PC-9 (cell line): ENCODE measurements around the gene MATN1. TPM values are rescaled to one million over a fixed set of nuclear protein-coding genes. Genes with fewer than 3 reads are reported as not detected.

Experiments
- BruUV-seq: library from RNA; stranded (reverse); fragments of 400-500 nt; replicated peaks from 2 replicates; lab custom pipeline; 2021; lab: Mats Ljungman, UMichigan
- CTCF ChIA-PET: fragments of 300-600 bp; sonication (Branson Sonifier 250); formaldehyde crosslinking; loops from one replicate; lab custom pipeline; 2022; ENCODE audit warnings: antibody characterized with exemption; lab: Charles Lee
- POLR2A ChIA-PET: fragments of 300-600 bp; sonication (Branson Sonifier 250); formaldehyde crosslinking; loops from one replicate; lab custom pipeline; 2022; ENCODE audit warnings: antibody characterized with exemption; ENCODE audit not compliant: unreplicated experiment; lab: Charles Lee
- DNase-seq, 2 experiments: peaks; one replicate each; pipeline versions ENCODE4 v3.0.0 to v3.0.0-alpha.2; 2015 to 2022; ENCODE audit warnings: mixed read lengths in 1 of 2
- H2AFZ ChIP-seq: fragments of 200-600 bp; sonication (generic); 2 replicates; pipeline ENCODE4 v1.8.1; 2017; ENCODE audit warnings: antibody characterized with exemption
- H3F3A ChIP-seq: fragments of 200-600 bp; sonication (generic); 2 replicates; pipeline ENCODE4 v1.8.1; 2017; ENCODE audit warnings: antibody characterized with exemption, mild to moderate bottlenecking, low read depth; ENCODE audit not compliant: insufficient read depth
- H3K27ac ChIP-seq: fragments of 200-600 bp; sonication (generic); 2 replicates; pipeline ENCODE4 v1.6.1; 2016; ENCODE audit warnings: mixed run types
- H3K27me3 ChIP-seq: fragments of 200-600 bp; sonication (generic); 2 replicates; pipeline ENCODE4 v1.6.1; 2016; ENCODE audit warnings: low read depth, mixed run types; ENCODE audit not compliant: insufficient read depth
- H3K36me3 ChIP-seq: fragments of 200-600 bp; sonication (generic); 2 replicates; pipeline ENCODE4 v1.6.1; 2016; ENCODE audit warnings: low read depth, mixed run types
- H3K4me1 ChIP-seq: fragments of 200-600 bp; sonication (generic); replicated peaks from 2 replicates; pipeline ENCODE4 v1.6.1; 2016; ENCODE audit warnings: mixed run types; ENCODE audit not compliant: insufficient read depth
- H3K4me2 ChIP-seq: fragments of 200-600 bp; sonication (generic); 2 replicates; pipeline ENCODE4 v1.6.1; 2017; ENCODE audit warnings: mixed run types
- H3K4me3 ChIP-seq: fragments of 200-600 bp; sonication (generic); 2 replicates; pipeline ENCODE4 v1.6.1; 2016; ENCODE audit warnings: mixed run types
- H3K79me2 ChIP-seq: fragments of 200-600 bp; sonication (generic); 2 replicates; pipeline ENCODE4 v1.6.1; 2017; ENCODE audit warnings: low read depth, mixed run types
- H3K9me2 ChIP-seq: fragments of 200-600 bp; sonication (generic); 2 replicates; pipeline ENCODE4 v1.8.1; 2017; ENCODE audit warnings: mild to moderate bottlenecking; ENCODE audit not compliant: insufficient read depth
- H3K9me3 ChIP-seq: fragments of 200-600 bp; sonication (generic); 2 replicates; pipeline ENCODE4 v1.8.1; 2016; ENCODE audit warnings: low read depth; ENCODE audit not compliant: insufficient read depth
- H4K20me1 ChIP-seq: fragments of 200-600 bp; sonication (generic); 2 replicates; pipeline ENCODE4 v1.8.1; 2017; ENCODE audit not compliant: insufficient read depth
- EZH2 ChIP-seq: fragments of 200-600 bp; sonication (generic); IDR thresholded peaks from 2 replicates; pipeline ENCODE4 v1.8.0; 2017; ENCODE audit warnings: antibody characterized with exemption, low read depth
- intact Hi-C: fragments of 100-400 bp; cut with micrococcal nuclease; formaldehyde crosslinking; loops from one replicate; pipeline ENCODE4 v1.10.0; 2022; ENCODE audit not compliant: unreplicated experiment
- total RNA-seq: library from RNA; stranded (reverse); gene quantifications from 2 replicates; pipeline ENCODE4 v1.2.3, GENCODE V29; 2021
- TF ChIP-seq, protein P1 (sequence below): fragments of 200-600 bp; sonication (generic); conservative IDR thresholded peaks from 2 replicates; pipeline ENCODE4 v1.6.1; 2017; ENCODE audit warnings: mixed run types, antibody characterized with exemption, mild to moderate bottlenecking, moderate library complexity

Gene MATN1
- total RNA-seq, 1 experiment from 2014 or later = 0.37 TPM

- Histone ChIP-seq H3K36me3 (no peaks in the 10 kb centered on the region), H3K27ac (no peak overlapping the region), H3K27me3 (no peaks in the 10 kb centered on the region), H3K4me3 (no peak overlapping the region), H3K4me1 (peaks cover 12% of the 10 kb centered on the region), H2AFZ (no peak overlapping the region), H3K79me2 (no peaks in the 10 kb centered on the region), H3K4me2 (no peak overlapping the region), H3K9me2 (no peaks in the 10 kb centered on the region), H3F3A (peaks cover 3% of the 10 kb centered on the region; the same call in 1 of the 2 replicates), H3K9me3 (no peaks in the 10 kb centered on the region), H4K20me1 (no peaks in the 10 kb centered on the region)
- DNase-seq = no peak
- ChIA-PET POLR2A (no interaction called here), CTCF (no interaction called here)
- BruUV-seq = no TSS peak
- intact Hi-C loops = loop anchor here (10.0 kb wide), 1 partner anchor 168 kb away; no protein-coding TSS in a partner anchor
- TF ChIP-seq EZH2 = no peak
- TF ChIP-seq, protein P1, sequence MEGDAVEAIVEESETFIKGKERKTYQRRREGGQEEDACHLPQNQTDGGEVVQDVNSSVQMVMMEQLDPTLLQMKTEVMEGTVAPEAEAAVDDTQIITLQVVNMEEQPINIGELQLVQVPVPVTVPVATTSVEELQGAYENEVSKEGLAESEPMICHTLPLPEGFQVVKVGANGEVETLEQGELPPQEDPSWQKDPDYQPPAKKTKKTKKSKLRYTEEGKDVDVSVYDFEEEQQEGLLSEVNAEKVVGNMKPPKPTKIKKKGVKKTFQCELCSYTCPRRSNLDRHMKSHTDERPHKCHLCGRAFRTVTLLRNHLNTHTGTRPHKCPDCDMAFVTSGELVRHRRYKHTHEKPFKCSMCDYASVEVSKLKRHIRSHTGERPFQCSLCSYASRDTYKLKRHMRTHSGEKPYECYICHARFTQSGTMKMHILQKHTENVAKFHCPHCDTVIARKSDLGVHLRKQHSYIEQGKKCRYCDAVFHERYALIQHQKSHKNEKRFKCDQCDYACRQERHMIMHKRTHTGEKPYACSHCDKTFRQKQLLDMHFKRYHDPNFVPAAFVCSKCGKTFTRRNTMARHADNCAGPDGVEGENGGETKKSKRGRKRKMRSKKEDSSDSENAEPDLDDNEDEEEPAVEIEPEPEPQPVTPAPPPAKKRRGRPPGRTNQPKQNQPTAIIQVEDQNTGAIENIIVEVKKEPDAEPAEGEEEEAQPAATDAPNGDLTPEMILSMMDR = no peak
Observed at GRCh38 chr1:30692201-30692947, 31.0 kb downstream of the MATN1 start.

GRCh38 chr1:30691480-30691879 is 31.9 kb downstream of the MATN1 start:
- TF ChIP-seq EZH2 = no peak
- TF ChIP-seq, protein P1 = no peak
- POLR2A ChIA-PET = no interaction called here
- no peak overlapping the region for H3K27ac ChIP-seq
- peaks cover 3% of the 10 kb centered on the region; the same call in 1 of the 2 replicates for H3F3A ChIP-seq
- no peaks in the 10 kb centered on the region for H3K9me3 ChIP-seq
- no peak overlapping the region for H3K4me2 ChIP-seq
- CTCF ChIA-PET = no interaction called here
- DNase-seq = no peak
- H3K27me3 ChIP-seq = no peaks in the 10 kb centered on the region
- H3K79me2 ChIP-seq = no peaks in the 10 kb centered on the region
- intact Hi-C loops = loop anchor here (10.0 kb wide), 1 partner anchor 167 kb away; no protein-coding TSS in a partner anchor
- H3K4me3 ChIP-seq = no peak overlapping the region
- H3K36me3 ChIP-seq = no peaks in the 10 kb centered on the region
- no peaks in the 10 kb centered on the region for H4K20me1 ChIP-seq
- H3K9me2 ChIP-seq = no peaks in the 10 kb centered on the region
- no peak overlapping the region for H2AFZ ChIP-seq
- H3K4me1 ChIP-seq = peaks cover 12% of the 10 kb centered on the region
- no TSS peak for BruUV-seq

GRCh38 chr1:30689901-30690645 is 33.3 kb downstream of the MATN1 start:
- H3F3A ChIP-seq = peaks cover 3% of the 10 kb centered on the region; the same call in 1 of the 2 replicates
- no peaks in the 10 kb centered on the region for H4K20me1 ChIP-seq
- H3K9me3 ChIP-seq = no peaks in the 10 kb centered on the region
- intact Hi-C loops = loop anchor here (10.0 kb wide), 1 partner anchor 165 kb away; no protein-coding TSS in a partner anchor
- no peaks in the 10 kb centered on the region for H3K36me3 ChIP-seq
- TF ChIP-seq, protein P1 = no peak
- TF ChIP-seq EZH2 = no peak
- no peaks in the 10 kb centered on the region for H3K79me2 ChIP-seq
- no peak overlapping the region for H3K27ac ChIP-seq
- H3K27me3 ChIP-seq = no peaks in the 10 kb centered on the region
- H3K4me1 ChIP-seq = peaks cover 12% of the 10 kb centered on the region
- DNase-seq = no peak
- peak overlapping the region; percentile 46 for H3K4me2 ChIP-seq
- no TSS peak for BruUV-seq
- no peak overlapping the region for H2AFZ ChIP-seq
- H3K4me3 ChIP-seq = no peak overlapping the region
- CTCF ChIA-PET = no interaction called here
- POLR2A ChIA-PET = no interaction called here
- H3K9me2 ChIP-seq = no peaks in the 10 kb centered on the region
